Measurements from ENCODE around the gene SH3PXD2A. TPM values are rescaled to one million over a fixed set of nuclear protein-coding genes. Genes with fewer than 3 reads are reported as not detected.

Gene SH3PXD2A
- total RNA-seq, 1 donor from 2014 or later, result 9.6 TPM

DNA sequence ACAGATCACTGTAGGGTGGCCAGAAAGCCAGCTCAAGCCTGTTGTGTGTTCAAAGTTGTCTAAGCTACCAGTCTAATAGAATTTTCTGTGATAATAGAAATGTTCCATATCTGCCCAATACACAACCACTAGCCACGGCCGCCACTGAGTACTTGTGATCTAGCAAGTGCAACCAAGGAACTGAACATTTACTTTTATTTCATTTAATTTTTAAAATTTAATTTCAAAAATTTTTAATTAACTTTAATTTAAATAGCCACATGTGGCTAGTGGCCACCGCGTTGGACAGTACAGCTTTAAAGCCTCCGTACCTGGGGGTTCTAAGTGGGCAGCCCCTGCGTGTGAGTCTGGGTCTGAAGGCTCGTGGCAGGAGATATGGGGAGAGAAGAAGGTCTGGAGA lies 60.4 kb downstream of the SH3PXD2A start:
- H3K27ac Mint-ChIP-seq, result no peak overlapping the region

GRCh38 chr10:103793920-103794883 lies 61.2 kb downstream of the SH3PXD2A start:
- Mint-ChIP-seq H3K36me3 (ENCODE audit: low read depth) (peaks cover 6% of the 10 kb centered on the region), H3K27ac (no peak overlapping the region), H3K9me3 (no peaks in the 10 kb centered on the region), H3K4me3 (no peak overlapping the region), H3K27me3 (ENCODE audit: insufficient read depth) (peaks cover 2% of the 10 kb centered on the region), H3K4me1 (ENCODE audit: low read depth) (peaks cover 7% of the 10 kb centered on the region)
- no peak for DNase-seq (ENCODE audit: low spot score)
- intact Hi-C loops (cut with micrococcal nuclease), result no loop called here

More for the DNA sequence above, 60.4 kb downstream of the SH3PXD2A start:
- intact Hi-C loops (cut with micrococcal nuclease), result no loop called here
- H3K36me3 Mint-ChIP-seq (ENCODE audit: low read depth), result peaks cover 6% of the 10 kb centered on the region
- H3K4me3 Mint-ChIP-seq, result no peak overlapping the region
- DNase-seq (ENCODE audit: low spot score), result no peak
- H3K9me3 Mint-ChIP-seq, result no peaks in the 10 kb centered on the region
- H3K4me1 Mint-ChIP-seq (ENCODE audit: low read depth), result peaks cover 7% of the 10 kb centered on the region
- peaks cover 2% of the 10 kb centered on the region for H3K27me3 Mint-ChIP-seq (ENCODE audit: insufficient read depth)

- H3K27ac Mint-ChIP-seq, result no peak overlapping the region
- no peak overlapping the region for H3K4me3 Mint-ChIP-seq
- no peak for DNase-seq (ENCODE audit: low spot score)
- no peaks in the 10 kb centered on the region for H3K9me3 Mint-ChIP-seq
- intact Hi-C loops (cut with micrococcal nuclease), result no loop called here
- peaks cover 2% of the 10 kb centered on the region for H3K27me3 Mint-ChIP-seq (ENCODE audit: insufficient read depth)
- H3K4me1 Mint-ChIP-seq (ENCODE audit: low read depth), result peaks cover 12% of the 10 kb centered on the region
- H3K36me3 Mint-ChIP-seq (ENCODE audit: low read depth), result peaks cover 4% of the 10 kb centered on the region
Measured at GRCh38 chr10:103793429-103793828, 61.9 kb downstream of the SH3PXD2A start.

- Mint-ChIP-seq H3K27ac (no peak overlapping the region), H3K9me3 (no peaks in the 10 kb centered on the region), H3K4me1 (ENCODE audit: low read depth) (peaks cover 12% of the 10 kb centered on the region), H3K4me3 (no peak overlapping the region), H3K36me3 (ENCODE audit: low read depth) (peaks cover 4% of the 10 kb centered on the region), H3K27me3 (ENCODE audit: insufficient read depth) (peaks cover 2% of the 10 kb centered on the region)
- intact Hi-C loops (cut with micrococcal nuclease), result no loop called here
- DNase-seq (ENCODE audit: low spot score), result no peak
Measured at GRCh38 chr10:103792547-103792946, 62.8 kb downstream of the SH3PXD2A start.

DNA sequence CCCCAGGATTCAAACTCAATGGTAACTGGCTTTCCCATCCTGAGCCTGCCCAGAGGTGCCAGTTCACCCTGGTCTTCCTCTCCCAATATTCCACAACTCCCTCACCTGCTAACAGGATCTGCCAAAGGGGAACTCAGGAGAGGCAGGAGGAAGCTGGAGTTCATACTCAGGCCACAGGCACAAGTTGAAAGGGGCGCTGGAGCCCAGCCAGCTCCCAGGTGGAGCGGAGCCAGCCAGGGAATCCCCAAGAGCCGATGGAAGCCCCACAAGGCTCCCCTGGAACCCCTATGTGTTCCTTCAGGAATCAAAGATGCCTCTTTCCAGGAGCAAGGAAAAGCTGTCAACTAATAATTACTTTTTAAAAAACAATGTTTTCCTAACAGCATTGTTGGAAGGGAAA lies 63.5 kb downstream of the SH3PXD2A start:
- H3K27ac Mint-ChIP-seq, result no peak overlapping the region
- no peak overlapping the region for H3K4me3 Mint-ChIP-seq
- no peak for DNase-seq (ENCODE audit: low spot score)
- peaks cover 12% of the 10 kb centered on the region for H3K4me1 Mint-ChIP-seq (ENCODE audit: low read depth)
- H3K36me3 Mint-ChIP-seq (ENCODE audit: low read depth), result peaks cover 4% of the 10 kb centered on the region
- no peaks in the 10 kb centered on the region for H3K9me3 Mint-ChIP-seq
- intact Hi-C loops (cut with micrococcal nuclease), result no loop called here
- H3K27me3 Mint-ChIP-seq (ENCODE audit: insufficient read depth), result peaks cover 2% of the 10 kb centered on the region

GRCh38 chr10:103791291-103791690 lies 64.1 kb downstream of the SH3PXD2A start:
- peaks cover 2% of the 10 kb centered on the region for H3K27me3 Mint-ChIP-seq (ENCODE audit: insufficient read depth)
- no peak for DNase-seq (ENCODE audit: low spot score)
- no peaks in the 10 kb centered on the region for H3K9me3 Mint-ChIP-seq
- intact Hi-C loops (cut with micrococcal nuclease), result no loop called here
- no peak overlapping the region for H3K27ac Mint-ChIP-seq
- peaks cover under 1% of the 10 kb centered on the region for H3K36me3 Mint-ChIP-seq (ENCODE audit: low read depth)
- H3K4me3 Mint-ChIP-seq, result no peak overlapping the region
- peaks cover 12% of the 10 kb centered on the region for H3K4me1 Mint-ChIP-seq (ENCODE audit: low read depth)

DNA sequence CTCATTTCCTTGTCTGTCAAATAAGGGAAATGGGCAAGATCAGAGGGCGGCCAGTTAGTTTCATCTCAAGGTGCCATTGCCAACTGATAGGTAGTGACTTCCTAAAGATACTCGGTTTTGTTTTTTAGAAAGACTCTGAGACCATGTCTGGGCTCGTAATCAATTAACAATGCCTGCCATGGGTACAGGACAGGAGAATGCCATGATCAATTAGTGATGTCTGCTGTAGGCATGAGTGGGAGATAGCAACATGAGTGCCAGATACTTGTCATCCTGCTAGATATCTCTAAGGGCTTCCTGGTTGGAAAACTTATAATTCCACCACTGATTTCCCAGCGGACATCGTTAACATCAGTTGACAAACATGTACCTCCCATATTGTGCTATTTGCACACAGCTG lies 64.8 kb downstream of the SH3PXD2A start:
- Mint-ChIP-seq H3K36me3 (ENCODE audit: low read depth) (no peaks in the 10 kb centered on the region), H3K4me1 (ENCODE audit: low read depth) (peaks cover 12% of the 10 kb centered on the region), H3K27me3 (ENCODE audit: insufficient read depth) (peaks cover 4% of the 10 kb centered on the region), H3K27ac (no peak overlapping the region), H3K4me3 (no peak overlapping the region), H3K9me3 (no peaks in the 10 kb centered on the region)
- intact Hi-C loops (cut with micrococcal nuclease), result no loop called here
- DNase-seq (ENCODE audit: low spot score), result no peak

DNA sequence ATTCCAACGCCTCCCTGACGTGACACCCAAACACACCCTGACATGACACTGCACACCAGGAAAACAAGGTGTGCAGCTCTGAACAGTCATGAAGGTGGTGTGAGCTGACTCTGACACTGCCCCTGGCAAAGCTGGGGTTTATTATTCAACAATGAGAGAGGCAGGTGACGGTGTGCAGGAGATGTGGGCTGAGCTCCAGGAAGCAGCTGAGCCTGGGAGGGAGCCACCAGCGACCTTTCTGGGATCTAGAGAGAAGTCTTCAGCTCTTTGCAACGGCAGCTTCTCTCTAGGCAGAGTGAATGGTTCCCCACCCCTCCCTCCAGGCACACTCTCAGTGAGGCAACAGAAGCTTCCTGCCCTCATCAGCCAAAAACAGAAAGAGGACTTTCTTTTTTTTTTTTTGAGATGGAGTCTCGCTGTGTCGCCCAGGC lies 65.6 kb downstream of the SH3PXD2A start:
- H3K36me3 Mint-ChIP-seq (ENCODE audit: low read depth), result no peaks in the 10 kb centered on the region
- no peak for DNase-seq (ENCODE audit: low spot score)

GRCh38 chr10:103789161-103789560 lies 66.2 kb downstream of the SH3PXD2A start:
- Mint-ChIP-seq H3K4me1 (ENCODE audit: low read depth) (peaks cover 12% of the 10 kb centered on the region), H3K36me3 (ENCODE audit: low read depth) (no peaks in the 10 kb centered on the region), H3K27ac (no peak overlapping the region), H3K4me3 (no peak overlapping the region), H3K27me3 (ENCODE audit: insufficient read depth) (peaks cover 10% of the 10 kb centered on the region), H3K9me3 (no peaks in the 10 kb centered on the region)
- no peak for DNase-seq (ENCODE audit: low spot score)
- intact Hi-C loops (cut with micrococcal nuclease), result no loop called here

More for the DNA sequence above, 65.6 kb downstream of the SH3PXD2A start:
- H3K4me3 Mint-ChIP-seq, result no peak overlapping the region
- peaks cover 12% of the 10 kb centered on the region for H3K4me1 Mint-ChIP-seq (ENCODE audit: low read depth)
- intact Hi-C loops (cut with micrococcal nuclease), result no loop called here
- no peaks in the 10 kb centered on the region for H3K9me3 Mint-ChIP-seq
- no peak overlapping the region for H3K27ac Mint-ChIP-seq
- H3K27me3 Mint-ChIP-seq (ENCODE audit: insufficient read depth), result peaks cover 5% of the 10 kb centered on the region

DNA sequence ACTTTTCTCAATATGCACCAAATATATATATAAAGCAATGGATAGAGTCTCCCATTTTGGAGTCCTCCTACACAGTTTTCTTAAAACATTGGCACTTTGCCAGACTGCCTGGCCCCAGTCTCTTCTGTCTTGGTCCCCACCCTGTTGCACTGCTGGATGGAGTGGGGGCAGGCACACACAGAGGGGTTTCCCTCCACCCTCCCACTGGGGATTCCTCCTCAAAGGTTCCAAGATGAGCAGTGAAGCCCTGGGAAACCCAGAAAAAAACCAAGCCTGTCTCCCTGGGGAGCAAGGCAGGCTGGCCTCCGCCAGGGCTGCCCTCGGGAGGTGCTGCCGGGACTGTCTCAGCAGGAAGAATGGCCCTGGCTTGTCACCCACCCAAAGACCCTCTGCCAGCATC lies 68.0 kb downstream of the SH3PXD2A start:
- Mint-ChIP-seq H3K27ac (no peak overlapping the region), H3K36me3 (ENCODE audit: low read depth) (no peaks in the 10 kb centered on the region), H3K27me3 (ENCODE audit: insufficient read depth) (peaks cover 13% of the 10 kb centered on the region), H3K9me3 (no peaks in the 10 kb centered on the region), H3K4me3 (no peak overlapping the region), H3K4me1 (ENCODE audit: low read depth) (peaks cover 13% of the 10 kb centered on the region)
- no peak for DNase-seq (ENCODE audit: low spot score)
- intact Hi-C loops (cut with micrococcal nuclease), result no loop called here

DNA sequence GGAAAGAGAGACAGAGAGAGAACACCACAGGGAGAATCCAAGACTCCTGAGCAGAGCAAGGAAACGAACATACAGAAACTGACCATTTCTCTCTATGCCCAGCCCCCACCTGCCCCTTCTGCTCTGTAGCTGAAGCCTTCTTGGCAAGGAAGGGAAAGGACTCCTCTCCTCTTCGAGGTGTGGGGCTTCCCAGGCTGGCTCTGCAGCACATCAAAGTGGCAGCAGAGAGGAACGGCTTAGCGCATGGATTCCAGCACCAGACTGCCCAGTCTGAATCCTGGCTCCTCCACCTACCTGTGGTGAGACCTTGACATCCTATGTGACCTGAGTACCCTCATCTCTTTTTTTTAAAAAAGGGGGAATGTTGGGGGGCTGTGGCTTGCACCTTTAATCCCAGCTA lies 69.4 kb downstream of the SH3PXD2A start:
- Mint-ChIP-seq H3K27ac (no peak overlapping the region), H3K27me3 (ENCODE audit: insufficient read depth) (peaks cover 13% of the 10 kb centered on the region), H3K4me3 (no peak overlapping the region), H3K4me1 (ENCODE audit: low read depth) (peaks cover 26% of the 10 kb centered on the region), H3K9me3 (no peaks in the 10 kb centered on the region), H3K36me3 (ENCODE audit: low read depth) (no peaks in the 10 kb centered on the region)
- intact Hi-C loops (cut with micrococcal nuclease), result no loop called here
- DNase-seq (ENCODE audit: low spot score), result no peak

DNA sequence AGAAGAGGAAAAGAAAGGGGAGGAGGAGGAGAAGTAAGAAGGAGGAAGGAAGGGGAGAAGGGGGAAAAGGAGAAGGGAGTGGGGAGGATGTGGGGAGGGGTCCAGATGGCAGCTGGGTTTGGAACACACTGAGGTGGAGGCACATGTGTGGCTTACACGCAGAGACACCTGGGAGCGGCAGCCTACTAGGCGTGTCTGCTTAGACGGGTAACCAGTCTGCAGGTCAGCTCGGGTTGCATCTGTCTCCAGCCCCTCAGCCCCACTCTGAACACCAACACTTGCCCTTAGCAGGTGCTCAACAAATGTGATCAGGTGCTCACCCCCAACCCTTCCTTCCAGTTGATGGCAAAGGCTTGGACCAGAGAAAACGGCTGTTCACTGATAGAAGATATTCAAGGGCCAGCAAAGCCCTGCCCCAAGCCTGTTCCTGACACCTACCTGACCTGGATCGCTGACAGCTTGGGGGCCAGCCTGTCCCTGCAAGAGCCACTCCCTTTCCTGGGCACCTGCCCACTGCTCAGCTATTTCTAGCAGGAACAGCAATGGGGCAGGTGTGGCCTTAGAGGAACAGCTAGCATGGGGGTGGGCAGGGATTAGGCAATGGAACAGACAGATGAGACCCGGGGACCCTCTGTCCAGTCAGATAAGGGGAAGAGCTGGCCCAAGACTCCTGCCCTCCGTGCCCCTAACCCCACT lies 70.5 kb downstream of the SH3PXD2A start:
- intact Hi-C loops (cut with micrococcal nuclease), result no loop called here
- Mint-ChIP-seq H3K27ac (no peak overlapping the region), H3K36me3 (ENCODE audit: low read depth) (no peaks in the 10 kb centered on the region), H3K4me3 (no peak overlapping the region), H3K4me1 (ENCODE audit: low read depth) (peaks cover 30% of the 10 kb centered on the region), H3K9me3 (no peaks in the 10 kb centered on the region), H3K27me3 (ENCODE audit: insufficient read depth) (peaks cover 13% of the 10 kb centered on the region)
- DNase-seq (ENCODE audit: low spot score), result no peak

GRCh38 chr10:103784089-103784488 lies 71.3 kb downstream of the SH3PXD2A start:
- no peaks in the 10 kb centered on the region for H3K36me3 Mint-ChIP-seq (ENCODE audit: low read depth)
- no peak overlapping the region for H3K27ac Mint-ChIP-seq
- H3K4me3 Mint-ChIP-seq, result no peak overlapping the region
- intact Hi-C loops (cut with micrococcal nuclease), result no loop called here
- no peak for DNase-seq (ENCODE audit: low spot score)
- no peaks in the 10 kb centered on the region for H3K9me3 Mint-ChIP-seq
- peaks cover 23% of the 10 kb centered on the region for H3K4me1 Mint-ChIP-seq (ENCODE audit: low read depth)
- peaks cover 13% of the 10 kb centered on the region for H3K27me3 Mint-ChIP-seq (ENCODE audit: insufficient read depth)
